ENCODE measurements around the gene DNA2.
A peak's percentile ranks its signal among the peaks of the same experiment; 100 is the strongest.
"Not testable (repeated sequence)": the region's sequence is repeated elsewhere in the genome, so short reads cannot be mapped to it uniquely, and the experiment has no call there.

Gene DNA2, protein sequence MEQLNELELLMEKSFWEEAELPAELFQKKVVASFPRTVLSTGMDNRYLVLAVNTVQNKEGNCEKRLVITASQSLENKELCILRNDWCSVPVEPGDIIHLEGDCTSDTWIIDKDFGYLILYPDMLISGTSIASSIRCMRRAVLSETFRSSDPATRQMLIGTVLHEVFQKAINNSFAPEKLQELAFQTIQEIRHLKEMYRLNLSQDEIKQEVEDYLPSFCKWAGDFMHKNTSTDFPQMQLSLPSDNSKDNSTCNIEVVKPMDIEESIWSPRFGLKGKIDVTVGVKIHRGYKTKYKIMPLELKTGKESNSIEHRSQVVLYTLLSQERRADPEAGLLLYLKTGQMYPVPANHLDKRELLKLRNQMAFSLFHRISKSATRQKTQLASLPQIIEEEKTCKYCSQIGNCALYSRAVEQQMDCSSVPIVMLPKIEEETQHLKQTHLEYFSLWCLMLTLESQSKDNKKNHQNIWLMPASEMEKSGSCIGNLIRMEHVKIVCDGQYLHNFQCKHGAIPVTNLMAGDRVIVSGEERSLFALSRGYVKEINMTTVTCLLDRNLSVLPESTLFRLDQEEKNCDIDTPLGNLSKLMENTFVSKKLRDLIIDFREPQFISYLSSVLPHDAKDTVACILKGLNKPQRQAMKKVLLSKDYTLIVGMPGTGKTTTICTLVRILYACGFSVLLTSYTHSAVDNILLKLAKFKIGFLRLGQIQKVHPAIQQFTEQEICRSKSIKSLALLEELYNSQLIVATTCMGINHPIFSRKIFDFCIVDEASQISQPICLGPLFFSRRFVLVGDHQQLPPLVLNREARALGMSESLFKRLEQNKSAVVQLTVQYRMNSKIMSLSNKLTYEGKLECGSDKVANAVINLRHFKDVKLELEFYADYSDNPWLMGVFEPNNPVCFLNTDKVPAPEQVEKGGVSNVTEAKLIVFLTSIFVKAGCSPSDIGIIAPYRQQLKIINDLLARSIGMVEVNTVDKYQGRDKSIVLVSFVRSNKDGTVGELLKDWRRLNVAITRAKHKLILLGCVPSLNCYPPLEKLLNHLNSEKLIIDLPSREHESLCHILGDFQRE

DNA sequence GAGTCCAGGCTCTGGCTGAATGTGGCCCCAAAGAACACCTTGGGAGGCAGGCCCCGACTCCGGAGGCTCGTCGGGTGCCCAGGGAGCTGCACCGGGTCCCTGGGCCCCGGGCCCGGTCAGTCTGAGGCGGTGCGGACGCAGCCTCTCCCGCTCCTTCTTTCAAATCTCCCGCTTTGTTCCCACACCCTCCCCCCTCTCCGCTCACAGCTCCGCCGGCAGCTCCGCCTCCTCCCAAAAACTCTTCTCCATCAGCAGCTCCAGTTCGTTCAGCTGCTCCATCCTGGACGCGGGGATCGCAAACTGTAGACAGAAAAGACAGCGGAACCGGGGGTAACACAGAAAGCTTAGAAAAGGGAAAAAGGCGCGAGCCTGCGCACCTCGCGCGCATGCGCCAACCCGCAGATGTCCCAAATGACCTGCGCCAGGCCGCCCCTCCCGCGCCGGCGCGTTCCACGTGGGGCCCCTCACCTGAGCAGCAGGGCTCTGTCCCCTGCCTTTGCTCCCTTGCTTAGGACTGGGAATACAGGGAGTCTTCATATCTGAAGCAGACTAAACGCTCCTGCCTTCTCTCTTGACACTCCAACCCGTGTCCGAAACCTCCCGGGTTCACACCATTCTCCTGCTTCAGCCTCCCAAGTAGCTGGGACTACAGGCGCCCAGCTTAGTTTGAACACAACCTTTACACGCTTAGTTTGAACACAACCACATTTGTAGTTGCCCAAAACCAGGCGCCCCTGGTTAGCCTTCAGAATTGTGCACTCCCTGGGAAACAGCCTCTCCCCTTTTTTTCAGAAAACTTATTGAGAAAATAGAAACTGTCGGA lies at the start of gene DNA2:
TSS of gene DNA2 (minus strand) at position 388 of the 823 bp plus-strand sequence. CDS start at position 279, 109 bp downstream.
- DNase-seq = peak; percentile 80

DNA sequence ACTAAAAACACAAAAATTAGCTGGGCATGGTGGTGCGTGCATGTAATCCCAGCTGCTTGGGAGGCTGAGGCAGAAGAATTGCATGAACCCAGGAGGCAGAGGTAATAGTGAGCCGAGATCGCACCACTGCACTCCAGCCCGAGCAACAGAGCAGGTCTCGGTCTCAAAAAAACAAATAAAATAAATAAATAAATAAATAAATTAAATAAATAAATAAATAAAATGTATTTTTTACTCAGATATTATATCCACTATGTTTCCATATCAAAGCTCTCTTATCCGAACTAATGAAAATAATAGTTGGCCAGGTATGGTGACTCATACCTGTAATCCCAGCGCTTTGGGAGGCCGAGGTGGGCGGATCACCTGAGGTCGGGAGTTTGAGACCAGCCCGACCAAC lies 46.8 kb upstream of the DNA2 start:
- DNase-seq = not testable (repeated sequence)

DNA sequence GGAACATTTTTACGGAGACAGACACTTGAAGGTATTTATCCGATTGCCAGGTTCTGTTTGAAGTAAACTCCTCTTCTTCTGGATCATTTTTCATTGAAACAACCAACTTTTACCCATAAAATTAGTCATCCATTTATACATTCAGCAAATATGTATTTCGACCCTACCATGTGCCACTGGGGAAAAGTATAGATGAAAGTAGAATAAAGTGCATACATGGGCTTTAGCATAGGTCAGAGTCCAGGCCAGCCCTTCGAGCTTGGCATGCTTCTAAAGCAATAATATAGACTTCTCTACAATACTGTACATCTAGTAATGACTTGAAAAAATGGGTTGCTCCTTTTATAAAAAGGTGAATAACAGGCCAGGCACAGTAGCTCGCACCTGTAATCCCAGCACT lies 45.4 kb upstream of the DNA2 start:
- DNase-seq = no peak

DNA sequence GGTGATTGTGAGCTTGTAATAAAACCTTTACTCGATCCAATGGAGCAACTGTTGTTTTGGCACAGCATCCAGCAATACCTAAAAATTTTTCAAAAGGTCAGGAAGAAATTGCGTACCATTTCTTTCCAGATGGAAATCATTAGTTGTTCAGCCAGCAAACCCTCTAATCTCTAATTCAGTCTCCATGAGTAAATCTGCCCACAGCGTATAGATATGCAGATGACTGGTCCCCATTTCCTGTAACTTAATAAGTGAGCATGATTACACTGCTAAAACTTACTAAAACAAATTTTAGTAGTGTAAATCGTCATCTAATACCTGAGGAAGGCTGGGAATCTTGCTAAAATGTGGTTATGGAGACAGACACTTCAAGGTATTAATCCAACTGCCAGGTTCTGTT lies 45.0 kb upstream of the DNA2 start:
- DNase-seq = no peak

DNA sequence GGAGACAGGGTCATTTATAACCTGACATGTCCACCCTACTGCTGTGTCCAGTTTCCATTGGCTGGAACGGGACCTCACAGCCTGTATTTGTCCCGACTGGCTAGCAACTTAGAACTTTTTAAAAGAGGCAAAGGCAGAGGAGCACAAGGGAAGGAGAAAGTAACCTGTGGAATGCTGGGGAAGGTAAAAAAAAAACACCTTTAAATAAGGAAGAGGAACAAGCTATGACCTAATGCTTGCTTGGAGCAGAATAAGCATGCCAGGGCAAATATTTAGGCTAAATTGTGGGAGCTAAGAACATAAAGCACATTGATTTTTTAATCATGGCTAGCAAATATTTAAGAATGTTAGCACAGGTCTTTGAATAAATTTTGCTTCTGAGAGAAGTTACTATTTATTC lies 44.4 kb upstream of the DNA2 start:
- DNase-seq = not testable (repeated sequence)

DNA sequence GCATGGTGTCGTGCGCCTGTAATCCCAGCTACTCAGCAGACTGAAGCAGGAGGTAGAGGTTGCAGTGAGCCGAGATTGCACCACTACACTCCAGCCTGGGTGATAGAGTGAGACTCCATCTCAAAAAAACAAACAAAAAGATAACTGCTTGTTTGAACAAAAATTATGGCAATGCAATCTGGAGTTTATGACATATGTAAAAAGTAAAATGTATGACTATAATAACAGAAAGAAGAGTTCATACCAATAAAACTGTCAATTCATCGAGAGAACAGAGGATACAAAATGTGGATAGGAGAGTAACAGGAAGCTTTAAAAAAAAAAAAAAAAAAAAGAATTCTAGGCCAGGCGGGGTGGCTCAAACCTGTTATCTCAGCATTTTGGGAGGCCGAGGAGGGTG lies 36.3 kb upstream of the DNA2 start:
- no peak for DNase-seq

DNA sequence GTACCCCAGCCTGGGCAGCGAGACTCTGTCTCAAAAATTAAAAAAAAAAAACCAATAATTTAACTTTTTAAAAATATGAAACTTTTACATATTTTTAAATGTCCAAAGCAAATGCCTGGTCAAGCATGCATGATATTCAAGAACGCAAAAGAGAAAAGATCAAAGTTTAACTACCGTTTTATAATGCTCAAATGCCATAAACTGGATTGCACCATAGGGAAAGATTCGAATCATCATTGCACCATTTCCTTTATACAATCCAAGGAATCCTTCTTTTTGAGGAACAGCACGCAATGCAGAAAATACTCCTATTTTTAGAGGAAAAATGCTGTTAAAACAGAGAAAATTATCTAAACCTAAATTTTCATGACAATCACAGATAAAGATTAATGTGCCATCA lies 34.6 kb upstream of the DNA2 start:
- DNase-seq = no peak

DNA sequence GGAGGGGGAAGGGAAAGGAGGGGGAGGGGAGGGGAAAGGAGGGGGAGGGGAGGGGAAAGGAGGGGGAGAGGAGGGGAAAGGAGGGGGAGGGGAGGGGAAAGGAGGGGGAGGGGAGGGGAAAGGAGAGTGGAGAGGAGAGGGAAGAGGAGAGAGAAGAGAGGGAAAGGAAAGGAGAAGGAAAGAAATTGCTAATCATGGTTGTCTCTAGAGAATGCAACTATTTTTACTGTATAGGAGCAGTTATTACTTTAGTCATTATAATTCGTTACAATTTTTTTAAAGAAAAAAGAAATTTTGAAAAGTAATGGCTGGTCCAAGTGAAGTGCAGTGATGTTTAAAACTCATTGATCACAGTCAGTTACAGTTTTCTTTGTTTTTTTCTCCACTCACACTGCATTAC lies 31.1 kb upstream of the DNA2 start:
- no peak for DNase-seq

DNA sequence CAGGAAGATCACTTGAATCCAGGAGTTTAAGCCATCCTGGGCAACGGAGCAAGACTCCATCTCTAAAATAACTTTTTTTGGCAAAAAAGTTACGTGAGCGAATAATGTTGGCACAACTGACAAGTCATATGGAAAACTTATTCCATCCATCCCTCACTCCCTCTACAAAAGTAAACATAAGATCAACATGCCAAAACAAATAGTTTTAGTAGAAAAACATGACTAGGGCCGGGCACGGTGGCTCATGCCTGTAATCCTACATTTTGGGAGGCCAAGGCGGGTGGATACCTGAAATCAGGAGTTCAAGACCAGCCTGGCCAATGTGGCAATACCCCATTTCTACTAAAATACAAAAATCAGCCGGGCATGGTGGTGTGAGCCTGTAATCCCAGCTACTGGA lies 29.9 kb upstream of the DNA2 start:
- no peak for DNase-seq

DNA sequence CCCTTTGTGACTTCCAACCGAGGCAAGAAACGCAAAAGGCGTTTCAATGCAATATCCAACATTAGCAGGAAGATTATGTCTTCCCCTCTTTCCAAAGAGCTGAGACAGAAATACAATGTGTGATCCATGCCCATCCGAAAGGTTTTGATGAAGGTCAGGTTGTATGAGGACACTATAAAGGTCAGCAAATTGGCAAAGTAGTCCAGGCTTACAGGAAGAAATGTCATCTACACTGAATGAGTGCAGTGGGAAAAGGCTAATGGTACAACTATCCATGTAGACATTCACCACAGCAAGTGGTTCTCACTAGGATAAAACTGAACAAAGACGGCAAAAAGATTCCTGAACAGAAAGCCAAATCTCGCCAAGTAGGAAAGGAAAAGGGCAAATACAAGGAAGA lies 27.8 kb upstream of the DNA2 start:
- DNase-seq = no peak

DNA sequence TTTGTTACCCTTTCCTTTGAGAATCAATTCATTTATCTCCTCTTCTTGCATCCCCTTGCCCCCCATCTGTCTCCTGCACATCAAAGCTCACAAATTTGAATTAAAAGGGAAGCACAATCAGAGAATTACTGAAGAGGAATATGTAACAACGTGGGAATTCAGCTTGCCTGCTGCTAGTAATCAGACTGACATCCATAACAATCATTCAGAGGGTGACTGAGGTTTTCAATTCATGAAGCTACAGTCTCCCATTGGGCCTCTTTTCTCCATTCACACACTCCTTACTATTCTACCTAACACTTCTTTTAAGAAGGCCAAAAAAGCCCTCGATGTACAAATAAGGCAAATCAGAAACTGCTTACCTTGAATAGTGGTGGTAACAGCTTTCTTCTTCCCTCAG lies 24.3 kb upstream of the DNA2 start:
- DNase-seq = no peak

DNA sequence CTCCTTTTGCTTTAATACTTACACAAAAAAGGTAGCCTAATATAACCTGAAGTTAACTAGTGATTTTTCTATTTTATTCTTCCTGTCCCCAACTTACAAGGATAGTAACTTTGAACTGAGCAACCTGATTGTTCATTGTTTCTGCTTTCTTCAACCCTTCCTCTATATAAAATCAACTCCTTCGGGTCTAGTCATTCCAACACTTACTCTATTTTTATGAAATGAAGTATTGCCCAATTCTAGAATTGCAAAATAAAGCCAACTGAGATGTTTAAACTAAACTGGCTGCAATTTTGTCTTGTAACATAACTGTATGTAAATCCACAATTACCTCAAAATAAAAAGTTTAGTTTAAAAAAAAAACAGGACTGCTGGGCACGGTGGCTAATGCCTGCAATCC lies 20.3 kb upstream of the DNA2 start:
- DNase-seq = no peak

DNA sequence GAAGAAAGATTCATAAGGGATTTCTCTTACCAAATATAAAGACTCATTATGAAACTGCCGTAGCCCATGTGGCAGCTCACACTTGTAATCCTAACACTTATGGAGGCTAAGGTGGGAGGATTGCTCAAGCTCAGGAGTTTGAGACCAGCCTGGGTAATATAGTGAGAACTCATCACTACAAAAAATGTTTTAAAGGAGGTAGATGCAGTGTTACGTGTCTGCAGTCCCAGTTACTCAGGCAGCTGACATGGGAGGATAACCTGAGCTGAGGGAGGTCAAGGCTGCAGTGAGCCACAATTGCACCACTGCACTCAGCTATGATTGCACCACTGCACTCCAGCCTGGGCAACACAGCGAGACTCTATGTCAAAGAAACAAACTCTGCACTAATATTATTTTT lies 18.1 kb upstream of the DNA2 start:
- no peak for DNase-seq

DNA sequence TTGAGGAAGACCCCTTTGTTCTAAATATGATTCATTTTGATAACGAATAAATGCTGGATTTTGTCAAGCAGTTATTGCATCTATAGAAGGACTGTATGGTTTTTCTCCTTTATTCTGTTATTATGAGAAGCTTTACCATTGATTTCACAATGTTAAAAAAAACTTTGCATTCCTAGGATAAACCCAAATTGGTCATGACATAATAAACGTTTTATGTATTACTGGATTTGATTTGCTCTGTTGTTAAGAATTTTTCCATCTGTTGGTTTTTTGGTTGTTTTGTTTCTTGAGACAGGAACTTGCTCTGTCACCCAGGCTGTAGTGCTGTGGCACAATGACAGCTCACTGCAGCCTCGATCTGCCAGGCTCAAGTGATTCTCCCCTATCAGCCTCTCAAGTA lies 2.2 kb upstream of the DNA2 start:
- no peak for DNase-seq

DNA sequence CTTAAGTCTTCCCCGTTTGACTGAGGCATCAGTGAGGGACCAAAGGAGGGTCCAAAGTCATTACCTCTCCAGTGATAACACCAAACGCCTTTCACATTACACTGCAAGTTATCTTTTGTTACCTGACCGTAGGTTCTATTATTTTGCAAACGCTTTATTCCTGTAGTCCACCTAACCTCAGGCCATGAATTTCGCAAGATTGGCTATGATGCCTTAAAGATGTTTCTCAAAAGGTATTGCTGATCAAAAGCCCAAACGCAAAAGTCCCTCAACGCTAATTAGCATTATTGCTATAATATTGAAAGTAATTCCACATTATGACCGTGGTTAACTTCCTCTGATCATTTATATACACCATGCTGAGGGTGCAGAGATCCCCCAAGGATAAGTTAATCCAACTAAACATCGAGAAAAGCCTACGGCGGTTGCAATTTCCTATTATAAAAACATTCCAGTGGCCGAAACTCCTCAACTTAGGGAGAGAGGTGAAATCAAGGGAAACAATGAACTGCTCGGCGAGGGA lies 649 bp downstream of the DNA2 start:
- DNase-seq = peak; percentile 37

DNA sequence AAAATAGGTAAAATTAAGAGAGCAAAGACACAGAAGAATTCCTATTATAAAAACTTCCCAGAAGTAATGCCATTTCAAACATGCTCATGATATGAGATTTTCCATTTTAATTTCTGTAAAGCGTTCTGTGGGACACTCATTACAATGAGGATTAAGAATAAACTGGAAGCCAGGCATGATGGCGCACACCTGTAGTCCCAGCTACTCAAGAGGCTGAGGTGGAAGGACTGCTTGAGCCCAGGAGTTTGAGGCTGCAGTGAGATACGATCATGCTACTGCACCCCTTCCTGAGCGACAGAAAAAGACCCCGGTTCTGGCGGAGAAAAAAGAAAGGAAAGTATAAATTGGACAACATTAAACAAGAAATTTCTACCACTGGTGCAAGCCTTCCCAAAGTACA lies 1.5 kb downstream of the DNA2 start:
- no peak for DNase-seq

DNA sequence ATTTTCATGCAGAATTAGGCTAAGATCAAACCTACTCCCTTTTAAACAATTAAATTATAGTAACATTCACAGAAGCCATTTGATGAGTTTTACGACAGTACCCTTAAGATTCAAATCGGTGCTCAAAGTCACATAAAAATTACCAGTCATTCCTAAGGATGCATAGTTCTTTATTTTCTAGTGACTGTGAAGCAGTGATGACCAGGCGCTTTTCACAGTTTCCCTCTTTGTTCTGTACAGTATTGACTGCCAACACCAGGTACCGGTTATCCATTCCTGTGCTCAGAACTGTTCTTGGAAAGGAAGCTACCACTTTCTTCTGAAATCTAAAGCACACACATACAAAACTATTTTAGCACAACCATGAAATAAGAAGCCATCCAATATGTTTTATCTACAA lies 1.9 kb downstream of the DNA2 start:
- DNase-seq = no peak

DNA sequence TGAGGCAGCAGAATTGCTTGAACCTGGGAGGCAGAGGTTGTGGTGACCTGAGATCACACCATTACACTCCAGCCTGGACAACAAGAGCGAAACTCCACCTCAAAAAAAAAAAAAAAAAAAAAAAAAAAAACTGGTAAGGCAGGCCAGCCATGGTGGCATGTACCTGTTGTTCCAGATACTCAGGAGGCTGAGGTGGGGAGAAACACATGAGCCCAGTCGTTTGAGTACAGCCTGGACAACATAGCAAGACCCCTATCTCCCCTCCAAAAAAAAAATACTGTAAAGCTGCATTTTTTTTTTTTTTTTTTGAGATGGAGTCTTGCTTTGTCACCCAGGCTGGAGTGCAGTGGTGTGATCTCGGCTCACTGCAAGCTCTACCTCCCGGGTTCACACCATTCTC lies 7.0 kb downstream of the DNA2 start:
- DNase-seq = not testable (repeated sequence)

DNA sequence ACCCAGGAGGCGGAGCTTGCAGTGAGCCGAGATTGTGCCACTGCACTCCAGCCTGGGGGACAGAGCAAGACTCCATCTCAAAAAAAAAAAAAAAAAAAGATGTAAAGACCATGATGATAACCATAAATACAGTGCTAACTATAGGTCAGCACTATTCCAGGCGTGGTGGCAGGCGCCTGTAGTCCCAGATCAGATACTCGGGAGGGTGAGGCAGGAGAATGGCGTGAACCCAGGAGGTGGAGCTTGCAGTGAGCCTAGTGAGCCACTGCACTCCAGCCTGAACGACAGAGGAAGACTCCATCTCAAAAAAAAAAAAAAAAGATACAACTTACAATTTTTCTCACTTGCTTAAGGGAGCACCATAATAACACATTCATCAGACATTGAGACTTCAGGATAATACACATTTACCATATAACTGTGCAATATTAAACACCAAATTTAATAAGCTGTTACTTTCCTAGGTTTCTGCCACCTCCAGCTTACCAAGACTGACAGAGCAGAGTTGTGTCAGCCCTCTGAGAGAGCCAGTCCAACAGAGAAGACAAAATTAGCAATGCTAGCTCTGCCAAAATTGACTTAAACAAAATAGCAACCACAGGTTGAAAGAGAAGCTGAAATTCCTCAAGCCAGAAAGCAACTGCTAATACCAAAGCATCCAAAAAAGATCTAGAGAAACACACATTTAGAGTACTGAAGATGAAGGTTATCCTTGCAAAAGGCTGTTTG lies 8.2 kb downstream of the DNA2 start:
- no peak for DNase-seq

DNA sequence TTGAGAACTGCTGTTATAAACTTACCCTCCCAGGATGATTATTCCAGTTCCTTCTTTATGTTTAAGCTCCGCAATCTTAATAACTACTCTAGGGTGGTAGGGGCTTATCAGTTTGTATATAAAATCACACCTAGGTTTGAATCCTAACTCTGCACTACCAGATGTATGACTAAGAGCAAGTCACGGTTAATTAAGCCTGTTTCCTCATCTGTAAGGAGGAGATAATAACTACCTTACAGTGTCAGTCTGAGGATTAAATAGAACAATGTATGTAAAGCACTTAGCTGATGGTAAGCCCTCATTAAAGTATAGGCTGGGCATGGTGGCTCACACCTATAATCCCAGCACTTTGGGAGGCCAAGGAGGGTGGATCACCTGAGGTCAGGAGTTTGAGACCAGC lies 9.2 kb downstream of the DNA2 start:
- DNase-seq = no peak

DNA sequence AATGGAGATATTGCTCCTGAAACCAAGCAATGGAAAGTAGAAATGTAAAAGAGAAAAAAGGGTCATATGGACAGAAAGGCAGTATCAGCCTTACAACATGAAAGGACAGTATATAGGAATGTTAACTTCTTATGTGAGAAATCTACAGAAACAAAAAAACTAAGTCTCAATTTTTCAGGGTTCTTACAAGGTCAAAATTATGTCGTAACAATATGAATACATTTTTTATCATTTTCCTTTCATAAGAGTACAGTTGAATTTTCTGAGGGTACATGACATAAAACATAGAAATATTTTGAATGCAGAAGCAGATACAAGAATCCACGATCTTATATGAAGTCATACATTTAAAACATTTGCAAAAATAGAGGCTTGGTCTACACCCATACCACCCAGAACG lies 10.7 kb downstream of the DNA2 start:
- no peak for DNase-seq

DNA sequence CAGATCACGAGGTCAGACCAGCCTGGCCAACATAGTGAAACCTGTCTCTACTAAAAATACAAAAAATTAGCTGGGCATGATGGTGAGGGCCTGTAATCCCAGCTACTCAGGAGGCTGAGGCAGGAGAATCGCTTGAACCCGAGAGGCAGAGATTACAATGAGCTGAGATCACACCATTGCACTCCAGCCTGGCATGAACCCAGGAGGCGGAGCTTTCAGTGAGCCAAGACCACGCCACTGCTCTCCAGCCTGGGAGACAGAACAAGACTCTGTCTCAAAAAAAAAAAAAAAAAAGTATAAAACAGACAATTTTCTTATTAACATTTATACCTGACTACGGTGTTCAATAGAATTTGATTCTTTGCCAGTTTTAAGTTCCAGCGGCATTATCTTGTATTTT lies 22.1 kb downstream of the DNA2 start:
- DNase-seq = not testable (repeated sequence)

All from NCI-H2227 treated with DMSO at 0.1 percent for 48 hours (cell line).